ENCODE results near the gene BDKRB2.

- no peak for TF ChIP-seq CTCF (IDR thresholded peaks at IDR 0.05)
- TF ChIP-seq ZFX (IDR thresholded peaks at IDR 0.05; ENCODE audit: borderline replicate concordance): no peak
Observed at GRCh38 chr14:96279564-96279963, 74.9 kb downstream of the BDKRB2 start.
